K562 (cell line): ENCODE measurements around the gene SEC24C. TPM values are rescaled to one million over a fixed set of nuclear protein-coding genes. Genes with fewer than 3 reads are reported as not detected.

Experiments used
- E4F1 ChIP-seq: fragments of 250-450 bp; sonication (Bioruptor Pico); IDR thresholded peaks from 2 replicates; pipeline ENCODE4 v1.5.0; 2021; ENCODE audit warnings: mild to moderate bottlenecking, borderline replicate concordance
- FOXM1 ChIP-seq, 2 experiments: fragments of 450-650 bp in 1 of 2; sonication (generic) in 1 of 2; formaldehyde crosslinking in 1 of 2; IDR thresholded peaks; 2 replicates each; pipeline versions ENCODE4 v1.6.1 to v1.9.0; 2017 to 2022; ENCODE audit warnings: low read depth in 2 of 2, mild to moderate bottlenecking in 2 of 2, missing genetic modification reagents in 1 of 2, moderate library complexity in 1 of 2
- GTF2B ChIP-seq: IDR thresholded peaks from 2 replicates; pipeline ENCODE4 v1.6.1; 2011; ENCODE audit not compliant: insufficient read length; ENCODE audit errors: extremely low read depth
- HOXB6 ChIP-seq: fragments of 250-450 bp; sonication (Bioruptor Pico); IDR thresholded peaks from 2 replicates; pipeline ENCODE4 v1.5.1; 2022; ENCODE audit warnings: mild to moderate bottlenecking, borderline replicate concordance
- MBD1 ChIP-seq: fragments of 250-450 bp; sonication (Bioruptor Pico); IDR thresholded peaks from 2 replicates; pipeline ENCODE4 v1.8.0; 2022; ENCODE audit warnings: inconsistent platforms
- REST ChIP-seq, 2 experiments: fragments of 450-650 bp; formaldehyde crosslinking in 1 of 2; IDR thresholded peaks; 2 replicates each; pipeline versions ENCODE4 v1.4.0 to v1.6.1; 2014 to 2020; ENCODE audit warnings: mild to moderate bottlenecking in 2 of 2, borderline replicate concordance in 1 of 2, low read depth in 1 of 2
- TAF1 ChIP-seq: IDR thresholded peaks from 2 replicates; pipeline ENCODE4 v1.6.1; 2011; ENCODE audit warnings: mild to moderate bottlenecking, low read length, moderate library complexity; ENCODE audit not compliant: insufficient read depth, control insufficient read depth, severe bottlenecking; ENCODE audit errors: extremely low read depth
- TFAP4 ChIP-seq: sonication (generic); formaldehyde crosslinking; IDR thresholded peaks from 2 replicates; pipeline ENCODE4 v1.8.0; 2022; ENCODE audit warnings: missing genetic modification reagents, mild to moderate bottlenecking, moderate library complexity, borderline replicate concordance
- ZKSCAN3 ChIP-seq: fragments of 250-450 bp; sonication (Bioruptor Pico); IDR thresholded peaks from 2 replicates; pipeline ENCODE4 v1.4.0; 2020
- ZNF311 ChIP-seq: fragments of 250-450 bp; sonication (Bioruptor Pico); IDR thresholded peaks from 2 replicates; pipeline ENCODE4 v1.4.0; 2020; ENCODE audit warnings: mild to moderate bottlenecking, moderate library complexity
- ZNF707 ChIP-seq: fragments of 250-450 bp; sonication (Bioruptor Pico); conservative IDR thresholded peaks from 2 replicates; pipeline ENCODE4 v1.8.0; 2022; ENCODE audit warnings: inconsistent platforms, mild to moderate bottlenecking, moderate library complexity
- polyA plus RNA-seq, 8 experiments: library from polyadenylated mRNA; depleted of rRNA in 4 of 8; stranded (reverse) in 5 of 8; unstranded in 3 of 8; fragments of >200 nt; fragmentation: Nextera tagmentation in 2 of 8; fragmentation: Illumina TruSeq in 1 of 8; extraction: Ambion mirVana in 2 of 8; extraction: Trizol in 1 of 8; gene quantifications; 2 replicates each; pipeline versions ENCODE4 v1.2.1 to v1.2.3, GENCODE V29; 2011 to 2014; ENCODE audit warnings: inconsistent platforms in 1 of 8, missing spikeins in 1 of 8
- total RNA-seq, 7 experiments: library from RNA; depleted of rRNA in 6 of 7; stranded (reverse); fragments of >200 nt in 6 of 7; fragmentation: Illumina TruSeq in 2 of 7; extraction: Trizol in 2 of 7; gene quantifications; 2 replicates each; pipeline versions ENCODE4 v1.2.1 to v1.2.3, GENCODE V29; 2011 to 2021; ENCODE audit warnings: low replicate concordance in 1 of 7

The SEC24C gene
- total and polyA plus RNA-seq, 9 of the 15 experiments (the other 6 are each of a cell fraction or from before 2014, with no cell fraction given): 19.0 to 115 (median 70.5) TPM

- TF ChIP-seq E4F1 (CRISPR knock-in tag) (peak; percentile 89), TAF1 (no peak), HOXB6 (CRISPR knock-in tag) (peak; percentile 31; the same call in 1 of the 2 replicates), GTF2B (no peak), REST (IDR thresholded peaks at IDR 0.05; ENCODE audit: borderline replicate concordance) (no peak), REST (CRISPR knock-in tag; IDR thresholded peaks at IDR 0.05; ENCODE audit: low read depth) (peak; percentile 85; the same call in 1 of the 2 replicates), ZNF707 (peak; percentile 86), FOXM1 (IDR thresholded peaks at IDR 0.05; ENCODE audit: low read depth) (no peak), FOXM1 (CRISPR knock-in tag; IDR thresholded peaks at IDR 0.05; ENCODE audit: low read depth) (0 out of 2 replicates have a peak, but pooled peaks have one; percentile 76), ZKSCAN3 (peak; percentile 69), TFAP4 (no peak), MBD1 (CRISPR knock-in tag) (peak; percentile 90), ZNF311 (peak; percentile 99)
Observed at GRCh38 chr10:73743327-73743904, 756 bp upstream of the SEC24C start (continued).
